CD14-positive monocyte (primary cell): ENCODE measurements around the gene TRA2B. TPM values are rescaled to one million over a fixed set of nuclear protein-coding genes. Genes with fewer than 3 reads are reported as not detected.

ENCODE experiments used
- DNase-seq, 3 donors: peaks; one replicate each; pipeline ENCODE4 v3.0.0-alpha.2; 2011 to 2022
- H2AFZ ChIP-seq: 2 replicates; pipeline ENCODE4 v1.6.0; 2012; ENCODE audit warnings: mild to moderate bottlenecking, low read depth, low read length, inconsistent platforms; ENCODE audit not compliant: insufficient read depth, poor library complexity, severe bottlenecking
- H3K27ac ChIP-seq, 2 donors: 1 replicate in 1 of 2; 2 replicates in 1 of 2; pipeline ENCODE4 v1.5.1; 2012 to 2013; ENCODE audit warnings: low read length in 2 of 2, control low read depth in 1 of 2, inconsistent platforms in 1 of 2, low read depth in 1 of 2, mild to moderate bottlenecking in 1 of 2
- H3K27me3 ChIP-seq, 2 donors: one replicate each; pipeline versions ENCODE4 v1.6.0 to v1.6.1; 2011 to 2013; ENCODE audit warnings: low read length in 2 of 2; ENCODE audit not compliant: control insufficient read depth in 2 of 2, insufficient read depth in 2 of 2
- H3K36me3 ChIP-seq, 2 donors: replicated peaks in 1 of 2; 1 replicate in 1 of 2; 2 replicates in 1 of 2; pipeline versions ENCODE4 v1.5.1 to v1.6.1; 2012 to 2013; ENCODE audit warnings: low read length in 2 of 2, control low read depth in 1 of 2, inconsistent platforms in 1 of 2, mild to moderate bottlenecking in 1 of 2; ENCODE audit not compliant: insufficient read depth in 2 of 2, control insufficient read depth in 1 of 2
- H3K4me1 ChIP-seq, 2 donors: 1 replicate in 1 of 2; 2 replicates in 1 of 2; pipeline versions ENCODE4 v1.5.1 to v1.6.1; 2012 to 2013; ENCODE audit warnings: low read length in 2 of 2, control low read depth in 1 of 2, inconsistent platforms in 1 of 2, mild to moderate bottlenecking in 1 of 2, moderate library complexity in 1 of 2; ENCODE audit not compliant: insufficient read depth in 2 of 2, control insufficient read depth in 1 of 2
- H3K4me2 ChIP-seq: replicated peaks from 2 replicates; pipeline ENCODE3; 2012; ENCODE audit warnings: low read length, moderate library complexity, mild to moderate bottlenecking; ENCODE audit not compliant: poor library complexity, severe bottlenecking; ENCODE audit errors: extremely low read depth
- H3K4me3 ChIP-seq, 3 experiments: fragments of 200-600 bp in 1 of 3; sonication (generic) in 1 of 3; replicated peaks in 1 of 3; 1 replicate in 2 of 3; 2 replicates in 1 of 3; pipeline ENCODE4 v1.5.1; 2011 to 2013; ENCODE audit warnings: low read length in 3 of 3, mild to moderate bottlenecking in 3 of 3, control low read depth in 2 of 3, low read depth in 2 of 3, inconsistent platforms in 1 of 3, moderate library complexity in 1 of 3
- H3K79me2 ChIP-seq: 2 replicates; pipeline ENCODE4 v1.6.0; 2012; ENCODE audit warnings: mild to moderate bottlenecking, control low read depth, inconsistent platforms, low read length, moderate library complexity; ENCODE audit not compliant: insufficient read depth
- H3K9ac ChIP-seq: 2 replicates; pipeline ENCODE4 v1.6.0; 2017; ENCODE audit warnings: low read length, mild to moderate bottlenecking; ENCODE audit not compliant: insufficient read depth, poor library complexity, severe bottlenecking
- H3K9me3 ChIP-seq, 2 donors: replicated peaks in 1 of 2; 1 replicate in 1 of 2; 2 replicates in 1 of 2; pipeline versions ENCODE4 v1.5.1 to v1.6.1; 2012 to 2013; ENCODE audit warnings: low read length in 2 of 2, control low read depth in 1 of 2; ENCODE audit not compliant: control insufficient read depth in 1 of 2, insufficient read depth in 1 of 2
- H4K20me1 ChIP-seq: 2 replicates; pipeline ENCODE4 v1.6.0; 2012; ENCODE audit warnings: mild to moderate bottlenecking, low read length, control low read depth, moderate library complexity; ENCODE audit not compliant: insufficient read depth
- H3K27ac Mint-ChIP-seq, 7 donors: one replicate each; pipeline ENCODE4 v1.8.0; 2020; ENCODE audit warnings: mild to moderate bottlenecking in 7 of 7, mixed read lengths in 7 of 7, moderate library complexity in 6 of 7, inconsistent platforms in 2 of 7
- H3K27me3 Mint-ChIP-seq, 3 donors: one replicate each; pipeline ENCODE4 v1.8.0; 2021 to 2022; ENCODE audit warnings: low read depth in 3 of 3, mild to moderate bottlenecking in 3 of 3, mixed read lengths in 3 of 3, moderate library complexity in 3 of 3, inconsistent platforms in 1 of 3
- H3K36me3 Mint-ChIP-seq, 2 donors: one replicate each; pipeline ENCODE4 v1.8.0; 2020; ENCODE audit warnings: mixed read lengths in 2 of 2, inconsistent platforms in 1 of 2, mild to moderate bottlenecking in 1 of 2
- H3K4me1 Mint-ChIP-seq: one replicate; pipeline ENCODE4 v1.8.0; 2020; ENCODE audit warnings: mild to moderate bottlenecking, mixed read lengths
- H3K4me3 Mint-ChIP-seq, 2 donors: one replicate each; pipeline ENCODE4 v1.8.0; 2020; ENCODE audit warnings: mild to moderate bottlenecking in 2 of 2, mixed read lengths in 2 of 2, moderate library complexity in 1 of 2
- H3K9me3 Mint-ChIP-seq, 7 donors: one replicate each; pipeline ENCODE4 v1.8.0; 2020 to 2022; ENCODE audit warnings: mixed read lengths in 7 of 7, mild to moderate bottlenecking in 6 of 7, moderate library complexity in 6 of 7, inconsistent platforms in 2 of 7
- CTCF ChIP-seq: fragments of 200-600 bp; IDR thresholded peaks from one replicate; pipeline ENCODE4 v1.8.0; 2022; ENCODE audit warnings: antibody characterized with exemption, mild to moderate bottlenecking
- WGBS: methylation state at CpG from one replicate; pipeline ENCODE4 v1.1.5; 2013; ENCODE audit warnings: missing lambda C conversion rate; ENCODE audit not compliant: insufficient coverage; 5-methylcytosine and 5-hydroxymethylcytosine counted together
- intact Hi-C, 2 donors: fragments of 100-400 bp; cut with micrococcal nuclease; formaldehyde crosslinking; loops; one replicate each; pipeline versions ENCODE4 v1.15.0 to v1.15.1; 2023
- polyA plus RNA-seq, 3 donors: library from polyadenylated mRNA; depleted of rRNA in 1 of 3; unstranded in 2 of 3; stranded (reverse) in 1 of 3; fragments of 300-500 nt in 2 of 3; fragments of >200 nt in 1 of 3; fragmentation: Illumina TruSeq in 2 of 3; gene quantifications; 1 replicate in 2 of 3; 2 replicates in 1 of 3; pipeline ENCODE4 v1.2.3, GENCODE V29; 2012 to 2021

TRA2B gene
- polyA plus RNA-seq, 3 donors = 99.9 to 507 (median 121) TPM

DNA sequence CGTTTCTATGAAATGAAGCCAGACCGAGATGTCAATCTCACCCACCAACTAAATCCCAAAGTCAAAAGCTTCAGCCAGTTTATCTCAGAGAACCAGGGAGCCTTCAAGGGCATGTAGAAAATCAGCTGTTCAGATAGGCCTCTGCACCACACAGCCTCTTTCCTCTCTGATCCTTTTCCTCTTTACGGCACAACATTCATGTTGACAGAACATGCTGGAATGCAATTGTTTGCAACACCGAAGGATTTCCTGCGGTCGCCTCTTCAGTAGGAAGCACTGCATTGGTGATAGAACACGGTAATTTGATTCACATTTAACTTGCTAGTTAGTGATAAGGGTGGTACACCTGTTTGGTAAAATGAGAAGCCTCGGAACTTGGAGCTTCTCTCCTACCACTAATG lies 41.9 kb upstream of the TRA2B start:
- Mint-ChIP-seq H3K27ac (no peak overlapping the region), H3K4me1 (peaks cover 17% of the 10 kb centered on the region), H3K27me3 (peaks cover 4 to 16% (median 5%) of the 10 kb centered on the region in 3 donors), H3K36me3 (peaks cover 0 to 5% of the 10 kb centered on the region in 2 donors), H3K9me3 (no peaks in the 10 kb centered on the region), H3K4me3 (no peak overlapping the region)
- TF ChIP-seq CTCF = no peak
- H3K9me3 ChIP-seq = no peaks in the 10 kb centered on the region
- no peak overlapping the region for H3K4me3 ChIP-seq
- intact Hi-C loops = loop anchor here (5.0 to 10.0 kb wide), 6 partner anchors 263 to 638 kb away; partner anchors contain the start of genes CRYGS (in 2 of the 2) and AHSG (in 1 of the 2)
- DNase-seq = no peak
- H3K4me2 ChIP-seq = no peak overlapping the region
- no peak overlapping the region for H3K9ac ChIP-seq
- H3K79me2 ChIP-seq = no peaks in the 10 kb centered on the region
- no peaks in the 10 kb centered on the region for H4K20me1 ChIP-seq
- no peaks in the 10 kb centered on the region for H3K27me3 ChIP-seq
- peaks cover 3 to 7% of the 10 kb centered on the region in 2 donors for H3K4me1 ChIP-seq
- no peak overlapping the region for H2AFZ ChIP-seq
- H3K27ac ChIP-seq = no peak overlapping the region
- no peaks in the 10 kb centered on the region for H3K36me3 ChIP-seq
- 89% methylated on average over 3 of the region's 8 CpGs for WGBS

DNA sequence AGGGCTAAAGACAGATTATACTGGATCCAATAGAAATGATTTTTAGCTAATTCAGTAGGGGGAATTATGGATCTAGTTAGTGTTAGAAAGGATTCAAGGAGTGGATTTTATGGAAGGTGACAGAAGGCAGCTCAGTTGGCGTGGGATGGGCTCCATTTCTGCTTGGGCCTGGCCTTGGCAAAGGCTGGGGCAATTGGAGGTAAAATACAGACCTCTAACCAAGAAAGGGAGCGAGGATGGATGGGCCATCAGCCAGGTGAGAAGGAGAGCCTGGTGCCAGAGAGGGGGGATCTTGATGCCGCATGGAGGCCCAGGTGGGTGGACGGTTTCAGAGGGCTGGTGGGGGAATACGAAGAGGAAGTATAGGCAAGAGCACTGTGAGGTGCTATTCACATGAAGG lies 40.7 kb upstream of the TRA2B start:
- H3K4me1 Mint-ChIP-seq = peaks cover 12% of the 10 kb centered on the region
- intact Hi-C loops = no loop called here
- Histone ChIP-seq H3K27me3 (no peaks in the 10 kb centered on the region), H2AFZ (no peak overlapping the region), H4K20me1 (no peaks in the 10 kb centered on the region), H3K4me3 (no peak overlapping the region), H3K27ac (no peak overlapping the region), H3K4me1 (peaks cover under 1 to 3% of the 10 kb centered on the region in 2 donors), H3K9me3 (no peaks in the 10 kb centered on the region), H3K4me2 (no peak overlapping the region), H3K9ac (no peak overlapping the region), H3K36me3 (no peaks in the 10 kb centered on the region), H3K79me2 (no peaks in the 10 kb centered on the region)
- H3K27me3 Mint-ChIP-seq = peaks cover 2 to 14% (median 4%) of the 10 kb centered on the region in 3 donors
- H3K36me3 Mint-ChIP-seq = peaks cover 0 to 9% of the 10 kb centered on the region in 2 donors
- TF ChIP-seq CTCF = no peak
- H3K27ac Mint-ChIP-seq = no peak overlapping the region
- 75% methylated on average over 4 of the region's 5 CpGs for WGBS
- H3K4me3 Mint-ChIP-seq = no peak overlapping the region
- H3K9me3 Mint-ChIP-seq = no peaks in the 10 kb centered on the region
- no peak for DNase-seq
